HepG2 (cell line): ENCODE data around the gene CD151. TPM values are rescaled to one million over a fixed set of nuclear protein-coding genes. Genes with fewer than 3 reads are reported as not detected.

ENCODE experiments used
- BCLAF1 ChIP-seq: fragments of 450-650 bp; IDR thresholded peaks from 2 replicates; pipeline ENCODE4 v1.6.1; 2017; ENCODE audit warnings: mild to moderate bottlenecking
- DMAP1 ChIP-seq: IDR thresholded peaks from 2 replicates; pipeline ENCODE4 v1.6.1; 2016
- FOXJ3 ChIP-seq: sonication (generic); formaldehyde crosslinking; IDR thresholded peaks from 2 replicates; pipeline ENCODE4 v1.4.0; 2020; ENCODE audit warnings: missing genetic modification reagents, mild to moderate bottlenecking, borderline replicate concordance
- FOXP4 ChIP-seq: sonication (generic); formaldehyde crosslinking; IDR thresholded peaks from 2 replicates; pipeline ENCODE4 v1.4.0; 2020; ENCODE audit warnings: missing genetic modification reagents
- KLF6 ChIP-seq: IDR thresholded peaks from 2 replicates; pipeline ENCODE4 v1.8.0; 2016; ENCODE audit warnings: missing biosample characterization, missing genetic modification reagents
- MTERF4 ChIP-seq: sonication (generic); formaldehyde crosslinking; IDR thresholded peaks from 2 replicates; pipeline ENCODE4 v1.8.0; 2023; ENCODE audit warnings: mild to moderate bottlenecking, missing genetic modification reagents
- MYC ChIP-seq: sonication (generic); formaldehyde crosslinking; IDR thresholded peaks from 2 replicates; pipeline ENCODE4 v1.9.0; 2021; ENCODE audit warnings: missing genetic modification reagents, borderline replicate concordance
- PHF20 ChIP-seq: sonication (generic); formaldehyde crosslinking; IDR thresholded peaks from 2 replicates; pipeline ENCODE4 v1.5.0; 2020; ENCODE audit warnings: mild to moderate bottlenecking, missing genetic modification reagents
- RELA ChIP-seq: sonication (generic); formaldehyde crosslinking; IDR thresholded peaks from 2 replicates; pipeline ENCODE4 v1.4.0; 2020; ENCODE audit warnings: missing genetic modification reagents
- SOX13 ChIP-seq, 3 experiments: fragments of 450-650 bp in 1 of 3; sonication (generic) in 1 of 3; formaldehyde crosslinking in 1 of 3; IDR thresholded peaks in 2 of 3; conservative IDR thresholded peaks in 1 of 3; 2 replicates each; pipeline versions ENCODE4 v1.5.0 to v1.6.1; 2016 to 2020; ENCODE audit warnings: antibody characterized with exemption in 1 of 3, mild to moderate bottlenecking in 1 of 3, missing compliant biosample characterization in 1 of 3, missing genetic modification reagents in 1 of 3, moderate library complexity in 1 of 3
- SRY ChIP-seq: sonication (generic); formaldehyde crosslinking; IDR thresholded peaks from 2 replicates; pipeline ENCODE4 v1.8.0; 2022; ENCODE audit warnings: mild to moderate bottlenecking, missing genetic modification reagents
- TERF1 ChIP-seq: sonication (generic); formaldehyde crosslinking; IDR thresholded peaks from 2 replicates; pipeline ENCODE4 v1.8.0; 2022; ENCODE audit warnings: mild to moderate bottlenecking, missing genetic modification reagents, moderate library complexity
- YY1 ChIP-seq: IDR thresholded peaks from 2 replicates; pipeline ENCODE4 v1.6.1; 2011; ENCODE audit warnings: low read length, low read depth, moderate library complexity, mild to moderate bottlenecking; ENCODE audit not compliant: insufficient read depth, insufficient replicate concordance
- ZNF17 ChIP-seq: sonication (generic); formaldehyde crosslinking; IDR thresholded peaks from 2 replicates; pipeline ENCODE4 v1.5.0; 2020; ENCODE audit warnings: mild to moderate bottlenecking, missing genetic modification reagents
- ZNF224 ChIP-seq: sonication (generic); formaldehyde crosslinking; IDR thresholded peaks from 2 replicates; pipeline ENCODE4 v1.5.0; 2020; ENCODE audit warnings: mild to moderate bottlenecking, missing genetic modification reagents
- ZNF280B ChIP-seq: sonication (generic); formaldehyde crosslinking; IDR thresholded peaks from 2 replicates; pipeline ENCODE4 v1.5.0; 2020; ENCODE audit warnings: missing genetic modification reagents, mild to moderate bottlenecking, borderline replicate concordance
- ZNF572 ChIP-seq: sonication (generic); formaldehyde crosslinking; IDR thresholded peaks from 2 replicates; pipeline ENCODE4 v1.5.1; 2020; ENCODE audit warnings: mild to moderate bottlenecking, missing genetic modification reagents
- ZNF660 ChIP-seq: sonication (generic); formaldehyde crosslinking; IDR thresholded peaks from 2 replicates; pipeline ENCODE4 v1.5.1; 2020; ENCODE audit warnings: mild to moderate bottlenecking, low read depth, missing genetic modification reagents, borderline replicate concordance
- ZNF709 ChIP-seq: sonication (generic); formaldehyde crosslinking; IDR thresholded peaks from 2 replicates; pipeline ENCODE4 v1.5.0; 2020; ENCODE audit warnings: mild to moderate bottlenecking, missing genetic modification reagents
- ZNF790 ChIP-seq: sonication (generic); formaldehyde crosslinking; IDR thresholded peaks from 2 replicates; pipeline ENCODE4 v1.8.0; 2022; ENCODE audit warnings: missing genetic modification reagents, mild to moderate bottlenecking, borderline replicate concordance
- ZNF839 ChIP-seq: sonication (generic); formaldehyde crosslinking; IDR thresholded peaks from 2 replicates; pipeline ENCODE4 v1.4.0; 2020; ENCODE audit warnings: missing genetic modification reagents, mild to moderate bottlenecking, borderline replicate concordance
- polyA plus RNA-seq, 8 experiments: library from polyadenylated mRNA; depleted of rRNA in 3 of 8; stranded (reverse) in 7 of 8; unstranded in 1 of 8; fragments of >200 nt; fragmentation: Illumina TruSeq in 4 of 8; extraction: Trizol in 4 of 8; gene quantifications; 2 replicates each; pipeline versions ENCODE4 v1.2.1 to v1.2.3, GENCODE V29; 2011 to 2016; ENCODE audit warnings: low read depth in 4 of 8, missing spikeins in 1 of 8, mixed read lengths in 1 of 8; ENCODE audit not compliant: insufficient read depth in 1 of 8
- total RNA-seq, 5 experiments: library from RNA; depleted of rRNA; stranded (reverse); fragments of >200 nt; fragmentation: Illumina TruSeq; extraction: Trizol; gene quantifications; 2 replicates each; pipeline ENCODE4 v1.2.3, GENCODE V29; 2016; ENCODE audit warnings: low read depth in 1 of 5

CD151 gene
- total and polyA plus RNA-seq, 2 of the 13 experiments (the other 11 are each of a cell fraction or from before 2014, with no cell fraction given): 125 to 197 TPM

GRCh38 chr11:842370-843002 is 9.7 kb downstream of the CD151 start, which contains the start of the genes POLR2L and TSPAN4 (continued):
- TF ChIP-seq FOXJ3 (CRISPR knock-in tag) (no peak), MTERF4 (CRISPR knock-in tag) (no peak), MYC (CRISPR knock-in tag) (peak; percentile 72), SRY (CRISPR knock-in tag) (peak; percentile 62; the same call in 1 of the 2 replicates), DMAP1 (CRISPR knock-in tag) (no peak), ZNF660 (no peak), ZNF17 (CRISPR knock-in tag) (no peak), RELA (CRISPR knock-in tag) (no peak), ZNF839 (CRISPR knock-in tag) (no peak), KLF6 (CRISPR knock-in tag) (peak; percentile 65; the same call in 1 of the 2 replicates), PHF20 (CRISPR knock-in tag) (0 out of 2 replicates have a peak, but pooled peaks have one; percentile 17), SOX13 (IDR thresholded peaks at IDR 0.05) (no peak), SOX13 (CRISPR knock-in tag; conservative IDR thresholded peaks at IDR 0.05 in 1 of 2, IDR thresholded peaks at IDR 0.05 in 1 of 2) (peak in 1 of 2 experiments; percentile 77; a peak in 1 of 4 replicates), ZNF572 (no peak), ZNF224 (CRISPR knock-in tag) (no peak), ZNF790 (CRISPR knock-in tag) (peak; percentile 67; the same call in 1 of the 2 replicates), FOXP4 (CRISPR knock-in tag) (no peak), TERF1 (CRISPR knock-in tag) (no peak), ZNF280B (CRISPR knock-in tag) (no peak), YY1 (peak; percentile 83), BCLAF1 (no peak), ZNF709 (no peak)
